Neural crest cell (in vitro differentiated cells): ENCODE measurements around the gene ST6GAL2. TPM values are rescaled to one million over a fixed set of nuclear protein-coding genes. Genes with fewer than 3 reads are reported as not detected.
A peak's percentile ranks its signal among the peaks of the same experiment; 100 is the strongest.

Experiments used
- DNase-seq: peaks from one replicate; pipeline ENCODE4 v3.0.0; 2021; ENCODE audit warnings: low read depth, mixed read lengths, low spot score
- H3K27ac Mint-ChIP-seq: one replicate; pipeline ENCODE4 v1.8.0; 2021; ENCODE audit warnings: mild to moderate bottlenecking, mixed read lengths; ENCODE audit not compliant: unreplicated experiment
- H3K27me3 Mint-ChIP-seq: 2 replicates; pipeline ENCODE4 v1.8.0; 2021; ENCODE audit warnings: low read depth, mild to moderate bottlenecking, mixed read lengths
- H3K36me3 Mint-ChIP-seq: 2 replicates; pipeline ENCODE4 v1.8.0; 2021; ENCODE audit warnings: low read depth, mild to moderate bottlenecking, mixed read lengths
- H3K4me1 Mint-ChIP-seq: 2 replicates; pipeline ENCODE4 v1.8.0; 2021; ENCODE audit warnings: mixed read lengths
- H3K4me3 Mint-ChIP-seq: one replicate; pipeline ENCODE4 v1.8.0; 2021; ENCODE audit warnings: mild to moderate bottlenecking, mixed read lengths
- H3K9me3 Mint-ChIP-seq: 2 replicates; pipeline ENCODE4 v1.8.0; 2021; ENCODE audit warnings: mixed read lengths
- CTCF ChIP-seq: fragments of 200-600 bp; sonication (generic); conservative IDR thresholded peaks from 2 replicates; pipeline ENCODE4 v1.5.0; 2021; ENCODE audit warnings: antibody characterized with exemption, mild to moderate bottlenecking
- total RNA-seq: library from RNA; stranded (reverse); gene quantifications from 2 replicates; pipeline ENCODE4 v1.2.1, GENCODE V29; 2021

The ST6GAL2 gene
- total RNA-seq, 1 donor from 2014 or later: 9.7 TPM

DNA sequence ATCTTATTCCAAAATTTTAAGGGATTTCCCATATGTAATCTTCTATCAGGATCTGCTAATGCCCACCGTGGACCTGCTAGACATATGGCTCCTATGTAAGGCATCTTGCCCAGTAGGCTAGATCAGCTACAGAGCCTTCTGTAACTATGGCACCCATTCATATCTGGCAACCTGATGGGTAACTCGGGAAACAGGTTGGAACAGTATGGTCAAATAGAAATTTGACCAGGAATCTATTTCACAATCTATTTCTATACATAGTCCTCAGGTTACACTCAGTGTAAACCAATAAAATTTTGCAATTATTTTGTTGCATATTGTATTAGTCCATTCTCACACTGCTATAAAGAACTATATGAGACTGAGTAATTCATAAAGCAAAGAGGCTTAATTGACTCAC, 93.3 kb downstream of the ST6GAL2 start:
- no peak for DNase-seq
- no peak for TF ChIP-seq CTCF
- Mint-ChIP-seq H3K36me3 (peaks cover 5% of the 10 kb centered on the region), H3K27ac (no peak overlapping the region), H3K27me3 (no peaks in the 10 kb centered on the region), H3K9me3 (peaks cover 14% of the 10 kb centered on the region), H3K4me1 (no peaks in the 10 kb centered on the region), H3K4me3 (no peak overlapping the region)

DNA sequence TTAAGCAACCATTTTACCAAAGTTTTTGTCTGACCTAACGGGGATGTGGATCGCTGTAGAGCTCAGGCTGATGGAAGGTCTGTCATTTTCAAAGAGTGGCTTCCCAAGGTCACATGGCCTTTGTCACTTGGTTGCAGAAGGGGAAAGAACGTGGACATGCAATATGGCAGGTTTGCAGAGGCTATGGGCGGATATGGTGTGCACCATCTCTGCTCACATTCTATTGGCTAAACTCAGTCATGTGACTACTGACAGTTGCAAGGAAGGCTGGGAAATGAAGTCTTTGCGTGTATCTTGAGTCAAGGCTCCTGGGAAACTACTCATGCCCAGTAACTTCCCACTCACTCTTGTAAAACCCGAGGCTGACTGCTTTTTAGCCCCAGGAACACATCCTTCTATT, 96.8 kb downstream of the ST6GAL2 start:
- H3K27ac Mint-ChIP-seq: no peak overlapping the region
- H3K4me1 Mint-ChIP-seq: no peaks in the 10 kb centered on the region
- TF ChIP-seq CTCF: no peak
- no peak for DNase-seq
- H3K27me3 Mint-ChIP-seq: no peaks in the 10 kb centered on the region
- H3K9me3 Mint-ChIP-seq: peaks cover 14% of the 10 kb centered on the region
- H3K36me3 Mint-ChIP-seq: peaks cover 5% of the 10 kb centered on the region
- H3K4me3 Mint-ChIP-seq: no peak overlapping the region

GRCh38 chr2:106782681-106783080, 103.3 kb downstream of the ST6GAL2 start:
- H3K4me3 Mint-ChIP-seq: no peak overlapping the region
- H3K4me1 Mint-ChIP-seq: no peaks in the 10 kb centered on the region
- DNase-seq: no peak
- H3K27me3 Mint-ChIP-seq: no peaks in the 10 kb centered on the region
- H3K9me3 Mint-ChIP-seq: peaks cover 8% of the 10 kb centered on the region
- H3K36me3 Mint-ChIP-seq: peaks cover 2% of the 10 kb centered on the region
- no peak overlapping the region for H3K27ac Mint-ChIP-seq
- no peak for TF ChIP-seq CTCF

DNA sequence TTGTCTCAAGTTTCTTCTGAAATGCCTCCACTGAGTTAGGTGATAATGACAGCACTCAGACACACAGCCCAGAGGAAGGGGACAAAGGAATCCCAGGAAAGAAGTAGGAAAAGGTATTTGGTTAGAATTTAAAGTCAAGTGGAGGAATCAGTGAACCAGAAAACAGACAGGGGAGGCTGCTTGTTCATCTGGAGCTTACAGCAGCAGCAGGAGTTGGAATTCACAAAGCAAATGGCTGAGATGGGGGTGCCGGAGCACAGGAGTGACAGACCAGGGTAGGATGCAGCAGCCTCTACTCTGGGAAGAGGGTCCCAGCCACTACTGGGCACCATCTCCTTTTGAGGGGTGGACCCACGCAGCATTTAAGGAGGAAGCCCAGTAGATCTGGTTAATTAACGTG, 104.8 kb downstream of the ST6GAL2 start:
- DNase-seq: no peak
- no peak for TF ChIP-seq CTCF
- Mint-ChIP-seq H3K4me1 (no peaks in the 10 kb centered on the region), H3K36me3 (peaks cover 2% of the 10 kb centered on the region), H3K4me3 (no peak overlapping the region), H3K9me3 (peaks cover 10% of the 10 kb centered on the region), H3K27me3 (peaks cover 2% of the 10 kb centered on the region), H3K27ac (no peak overlapping the region)

GRCh38 chr2:106771811-106772210, 114.2 kb downstream of the ST6GAL2 start:
- Mint-ChIP-seq H3K27me3 (no peaks in the 10 kb centered on the region), H3K36me3 (no peaks in the 10 kb centered on the region), H3K4me3 (no peak overlapping the region), H3K9me3 (no peaks in the 10 kb centered on the region), H3K4me1 (peaks cover 6% of the 10 kb centered on the region), H3K27ac (peak overlapping the region; percentile 75)
- DNase-seq: no peak
- no peak for TF ChIP-seq CTCF

- TF ChIP-seq CTCF: no peak
- Mint-ChIP-seq H3K4me3 (no peak overlapping the region), H3K27ac (no peak overlapping the region), H3K27me3 (no peaks in the 10 kb centered on the region), H3K9me3 (no peaks in the 10 kb centered on the region), H3K36me3 (no peaks in the 10 kb centered on the region), H3K4me1 (peaks cover 6% of the 10 kb centered on the region)
- DNase-seq: no peak
These were observed 115.0 kb downstream of the ST6GAL2 start for GRCh38 chr2:106770986-106771385.
